Panc1 (cell line): ENCODE results near the gene MAST1. TPM values are rescaled to one million over a fixed set of nuclear protein-coding genes. Genes with fewer than 3 reads are reported as not detected.

ENCODE experiments used
- ATAC-seq: fragments of 200-7000 bp; cut with Tn5 transposase; 2 replicates; pipeline ENCODE4 v1.9.1; 2020; ENCODE audit warnings: mild to moderate bottlenecking, moderate library complexity
- BruUV-seq: library from RNA; stranded (reverse); fragments of 400-500 nt; replicated peaks from 2 replicates; lab custom pipeline; 2021; lab: Mats Ljungman, UMichigan
- CTCF ChIA-PET: fragments of 300-600 bp; sonication (Branson Sonifier 250); formaldehyde crosslinking; loops from one replicate; lab custom pipeline; 2022; ENCODE audit warnings: antibody characterized with exemption; lab: Charles Lee
- POLR2A ChIA-PET: fragments of 300-600 bp; sonication (Branson Sonifier 250); formaldehyde crosslinking; loops from one replicate; lab custom pipeline; 2022; ENCODE audit warnings: antibody characterized with exemption; lab: Charles Lee
- DNase-seq: peaks from one replicate; pipeline ENCODE4 v3.0.0-alpha.2; 2010; ENCODE audit warnings: low read depth, low spot score
- H3K27ac ChIP-seq: 2 replicates; pipeline ENCODE4 v1.5.1; 2011; ENCODE audit warnings: mild to moderate bottlenecking, low read length, inconsistent platforms
- H3K27me3 ChIP-seq: fragments of 200-500 bp; sonication (Bioruptor generic); 2 replicates; pipeline ENCODE4 v1.6.0; 2014; ENCODE audit warnings: low read length, inconsistent platforms; ENCODE audit not compliant: control insufficient read depth, insufficient read depth
- H3K36me3 ChIP-seq: fragments of 200-500 bp; sonication (Bioruptor generic); 2 replicates; pipeline ENCODE4 v1.5.1; 2014; ENCODE audit warnings: inconsistent platforms, mild to moderate bottlenecking, low read length, moderate library complexity; ENCODE audit not compliant: control insufficient read depth, insufficient read depth
- H3K4me1 ChIP-seq: 2 replicates; pipeline ENCODE4 v1.5.1; 2011; ENCODE audit warnings: inconsistent platforms, mild to moderate bottlenecking, low read length, moderate library complexity; ENCODE audit not compliant: control insufficient read depth, insufficient read depth
- H3K4me3 ChIP-seq, 2 experiments: 2 replicates each; pipeline ENCODE4 v1.5.1; 2011 to 2012; ENCODE audit warnings: low read depth in 2 of 2, low read length in 2 of 2, mild to moderate bottlenecking in 2 of 2, inconsistent platforms in 1 of 2, moderate library complexity in 1 of 2
- H3K9me3 ChIP-seq: fragments of 200-500 bp; sonication (Bioruptor generic); 2 replicates; pipeline ENCODE4 v1.5.1; 2014; ENCODE audit warnings: low read depth, mild to moderate bottlenecking, inconsistent platforms, low read length, moderate library complexity; ENCODE audit not compliant: control insufficient read depth, insufficient read depth
- CTCF ChIP-seq: fragments of 450-650 bp; IDR thresholded peaks from 2 replicates; pipeline ENCODE4 v1.5.1; 2017; ENCODE audit warnings: mild to moderate bottlenecking
- POLR2AphosphoS5 ChIP-seq: IDR thresholded peaks from 2 replicates; pipeline ENCODE4 v1.6.1; 2012; ENCODE audit warnings: mild to moderate bottlenecking, low read depth, low read length, moderate library complexity
- REST ChIP-seq, 2 experiments: IDR thresholded peaks; 2 replicates each; pipeline ENCODE4 v1.6.1; 2011 to 2012; ENCODE audit warnings: low read depth in 2 of 2, control low read depth in 1 of 2, low read length in 1 of 2, mild to moderate bottlenecking in 1 of 2, moderate library complexity in 1 of 2; ENCODE audit not compliant: insufficient read depth in 1 of 2
- SIN3A ChIP-seq: IDR thresholded peaks from 2 replicates; pipeline ENCODE4 v1.6.1; 2012; ENCODE audit warnings: low read depth, mild to moderate bottlenecking, low read length, moderate library complexity, borderline replicate concordance; ENCODE audit not compliant: insufficient read depth
- TCF7L2 ChIP-seq: IDR thresholded peaks from 2 replicates; pipeline ENCODE4 v1.6.1; 2011; ENCODE audit warnings: mild to moderate bottlenecking, low read depth, low read length, inconsistent platforms
- in situ Hi-C: cut with HindIII; loops from 2 replicates; pipeline ENCODE4 v1.10.0; 2016; ENCODE audit warnings: low sequenced_read_pairs, low pct_unique_long_range_greater_than_20kb
- intact Hi-C: fragments of 100-400 bp; cut with micrococcal nuclease; formaldehyde crosslinking; loops from one replicate; pipeline ENCODE4 v1.10.0; 2022; ENCODE audit not compliant: unreplicated experiment
- total RNA-seq: library from RNA; stranded (reverse); gene quantifications from one replicate; pipeline ENCODE4 v1.2.1, GENCODE V29; 2021; ENCODE audit not compliant: unreplicated experiment

Gene MAST1
- total RNA-seq, 1 experiment from 2014 or later: 3.1 TPM

- no peak for ATAC-seq
- H3K27ac ChIP-seq: no peak overlapping the region
- in situ Hi-C loops: no loop called here
- intact Hi-C loops: no loop called here
- no TSS peak for BruUV-seq
- no peak overlapping the region for H3K4me3 ChIP-seq
- no peaks in the 10 kb centered on the region; the same call in 1 of the 2 replicates for H3K36me3 ChIP-seq
- H3K9me3 ChIP-seq: no peaks in the 10 kb centered on the region; the same call in 1 of the 2 replicates
- no peak for DNase-seq
- no peaks in the 10 kb centered on the region; the same call in 1 of the 2 replicates for H3K4me1 ChIP-seq
- ChIA-PET POLR2A (no interaction called here), CTCF (interaction anchor here (0.7 to 1.0 kb wide), 2 partner anchors 35 to 39 kb away, joined by 4 to 5 read pairs; no protein-coding TSS in a partner anchor)
- TF ChIP-seq POLR2AphosphoS5 (no peak), SIN3A (no peak), REST (IDR thresholded peaks at IDR 0.05; ENCODE audit: insufficient read depth in 1 of 2, low read depth in 2 of 2, low read length in 1 of 2) (no peak)
- no peaks in the 10 kb centered on the region for H3K27me3 ChIP-seq
Measured at GRCh38 chr19:12886651-12886968, 48.3 kb downstream of the MAST1 start.

- in situ Hi-C loops: no loop called here
- ChIA-PET POLR2A (no interaction called here), CTCF (no interaction called here)
- ATAC-seq: no peak
- intact Hi-C loops: no loop called here
- H3K9me3 ChIP-seq: no peaks in the 10 kb centered on the region; the same call in 1 of the 2 replicates
- no peaks in the 10 kb centered on the region; the same call in 1 of the 2 replicates for H3K4me1 ChIP-seq
- H3K4me3 ChIP-seq: no peak within 1 kb of the TSS
- DNase-seq: no peak
- BruUV-seq: no TSS peak
- no peaks in the 10 kb centered on the region; the same call in 1 of the 2 replicates for H3K36me3 ChIP-seq
- TF ChIP-seq CTCF (no peak), POLR2AphosphoS5 (no peak), TCF7L2 (no peak), SIN3A (no peak), REST (IDR thresholded peaks at IDR 0.05; ENCODE audit: insufficient read depth in 1 of 2, low read depth in 2 of 2, low read length in 1 of 2) (no peak)
- H3K27ac ChIP-seq: no peak within 1 kb of the TSS
- H3K27me3 ChIP-seq: no peaks in the 10 kb centered on the region
Measured at GRCh38 chr19:12886969-12887747, 48.8 kb downstream of the MAST1 start, which contains the start of gene KLF1. Gene KLF1 (minus strand): TSS chr19:12887201. CDS start chr19:12887140, 61 bp downstream.
